SH-SY5Y (cell line): ENCODE results near the gene NAGA.

Source experiments
- GATA2 ChIP-seq: IDR thresholded peaks from 2 replicates; pipeline ENCODE4 v1.6.1; 2011; ENCODE audit warnings: mild to moderate bottlenecking, low read depth, low read length
- GATA3 ChIP-seq: IDR thresholded peaks from 2 replicates; pipeline ENCODE4 v1.6.1; 2011; ENCODE audit warnings: low read depth, mild to moderate bottlenecking, low read length, moderate library complexity

Gene NAGA

GRCh38 chr22:42077486-42078125, 7.0 kb upstream of the NAGA start:
- TF ChIP-seq GATA2 (no peak), GATA3 (no peak)

- no peak for TF ChIP-seq GATA2
- TF ChIP-seq GATA3: no peak
Measured at GRCh38 chr22:42076764-42077485, 6.3 kb upstream of the NAGA start.

- TF ChIP-seq GATA3 (no peak), GATA2 (no peak)
Measured at GRCh38 chr22:42074846-42075676, 4.4 kb upstream of the NAGA start.

- TF ChIP-seq GATA3: no peak
- no peak for TF ChIP-seq GATA2
Measured at GRCh38 chr22:42074132-42074811, 3.7 kb upstream of the NAGA start, which contains the start of gene PHETA2. PHETA2 (plus strand) TSS chr22:42074248; CDS start chr22:42077294, 3,046 bp downstream.

GRCh38 chr22:42073621-42074041, 3.0 kb upstream of the NAGA start:
- no peak for TF ChIP-seq GATA2
- TF ChIP-seq GATA3: no peak

- TF ChIP-seq GATA3: no peak
- TF ChIP-seq GATA2: no peak
Measured at GRCh38 chr22:42072606-42073330, 2.2 kb upstream of the NAGA start.

GRCh38 chr22:42069801-42070516, 653 bp downstream of the NAGA start:
- TF ChIP-seq GATA3 (no peak), GATA2 (no peak)

GRCh38 chr22:42068291-42068690, 2.3 kb downstream of the NAGA start:
- TF ChIP-seq GATA2: no peak
- no peak for TF ChIP-seq GATA3

- TF ChIP-seq GATA2 (no peak), GATA3 (no peak)
Measured at GRCh38 chr22:42067671-42068251, 2.9 kb downstream of the NAGA start.

- TF ChIP-seq GATA3 (no peak), GATA2 (no peak)
Measured at GRCh38 chr22:42066937-42067336, 3.7 kb downstream of the NAGA start.

GRCh38 chr22:42066126-42066761, 4.4 kb downstream of the NAGA start:
- TF ChIP-seq GATA3 (no peak), GATA2 (no peak)

- TF ChIP-seq GATA3: no peak
- no peak for TF ChIP-seq GATA2
Measured at GRCh38 chr22:42065438-42066125, 5.0 kb downstream of the NAGA start.
